ENCODE data around the gene ITPR3.
A peak's percentile ranks its signal among the peaks of the same experiment; 100 is the strongest.
"Not testable (repeated sequence)": the region's sequence is repeated elsewhere in the genome, so short reads cannot be mapped to it uniquely, and the experiment has no call there.

Gene ITPR3

DNA sequence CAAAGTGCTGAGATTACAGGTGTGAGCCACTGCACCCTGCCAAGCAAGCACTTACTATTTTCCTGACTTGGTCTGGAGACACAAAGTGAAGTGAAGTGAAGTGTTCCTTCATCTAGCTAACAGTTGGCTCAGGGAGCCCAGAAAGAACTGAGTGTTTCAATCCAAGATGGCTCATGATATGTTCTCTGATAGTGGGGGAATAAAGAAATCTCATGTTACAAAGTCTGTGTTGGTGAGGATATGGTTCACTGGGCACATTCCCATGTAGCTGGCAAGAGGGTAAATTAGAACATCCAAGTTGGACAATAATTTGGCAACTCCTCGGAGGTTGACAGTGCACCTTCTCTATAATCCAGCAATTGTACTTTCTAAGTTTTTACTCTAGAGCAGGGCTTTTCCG, 5.0 kb upstream of the ITPR3 start:
- DNase-seq = no peak

DNA sequence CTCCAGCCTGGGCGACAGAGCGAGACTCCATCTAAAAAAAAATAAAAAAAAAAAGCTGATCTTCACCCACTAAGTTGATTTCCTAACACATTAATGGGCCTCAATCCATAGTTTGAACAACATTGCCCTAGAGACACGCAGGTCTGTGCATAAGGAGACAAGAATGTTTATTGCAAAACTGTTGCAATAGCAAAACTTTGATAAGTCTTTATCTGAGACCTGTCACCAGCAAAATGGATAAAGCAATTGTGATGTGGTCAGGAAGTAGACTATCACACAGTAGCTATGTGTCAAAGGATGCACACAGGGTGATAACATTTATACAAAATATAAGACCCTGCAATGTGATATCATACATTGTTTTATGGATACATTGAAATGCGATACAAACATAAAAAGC, 4.2 kb upstream of the ITPR3 start:
- DNase-seq = peak in 2 of 5 experiments; percentile 35 to 51

GRCh38 chr6:33619166-33619840, 1.8 kb upstream of the ITPR3 start:
- no peak for DNase-seq

DNA sequence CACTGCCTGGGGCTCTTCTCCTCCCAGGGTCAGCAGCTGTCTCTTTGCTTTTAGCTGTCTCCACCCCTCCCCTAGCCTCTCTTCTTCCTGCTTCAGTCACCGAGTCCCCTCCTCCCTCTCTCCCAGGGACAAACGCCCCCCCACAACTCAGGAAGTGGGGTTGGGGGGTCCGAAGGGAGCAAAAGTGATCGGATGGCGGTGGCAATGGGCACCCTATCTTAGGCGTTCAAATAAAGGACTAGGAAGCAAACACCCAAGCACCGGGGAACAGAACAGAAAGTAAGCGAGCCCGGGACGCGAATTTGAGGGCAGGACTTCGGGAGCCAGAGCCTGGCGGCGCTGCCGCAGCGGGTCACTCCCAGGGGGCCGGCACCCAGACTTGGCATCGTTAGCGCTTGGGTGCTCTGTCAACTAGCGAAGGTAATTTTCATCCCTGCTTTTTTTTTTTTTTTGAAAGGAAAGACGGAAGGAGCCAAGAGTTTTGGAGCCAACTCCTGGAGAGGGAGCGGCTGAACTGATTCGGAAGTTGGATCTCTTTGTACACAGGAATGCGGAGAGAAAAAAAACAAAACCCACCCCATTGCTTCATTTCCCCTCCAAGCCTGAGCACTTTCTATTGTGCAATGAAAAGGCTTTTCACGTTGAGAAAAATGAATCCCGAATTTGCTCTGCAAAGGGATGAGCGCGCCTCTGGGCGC, 815 bp upstream of the ITPR3 start:
- DNase-seq = peak in 3 of 5 experiments; percentile 17 to 47 (median 28)

GRCh38 chr6:33621711-33622388, 728 bp downstream of the ITPR3 start:
- peak in 4 of 5 experiments; percentile 17 to 47 (median 32) for DNase-seq

GRCh38 chr6:33622456-33623431, 1.6 kb downstream of the ITPR3 start:
- DNase-seq = peak in 1 of 5 experiments; percentile 15

GRCh38 chr6:33623895-33624381, 2.8 kb downstream of the ITPR3 start:
- no peak for DNase-seq

DNA sequence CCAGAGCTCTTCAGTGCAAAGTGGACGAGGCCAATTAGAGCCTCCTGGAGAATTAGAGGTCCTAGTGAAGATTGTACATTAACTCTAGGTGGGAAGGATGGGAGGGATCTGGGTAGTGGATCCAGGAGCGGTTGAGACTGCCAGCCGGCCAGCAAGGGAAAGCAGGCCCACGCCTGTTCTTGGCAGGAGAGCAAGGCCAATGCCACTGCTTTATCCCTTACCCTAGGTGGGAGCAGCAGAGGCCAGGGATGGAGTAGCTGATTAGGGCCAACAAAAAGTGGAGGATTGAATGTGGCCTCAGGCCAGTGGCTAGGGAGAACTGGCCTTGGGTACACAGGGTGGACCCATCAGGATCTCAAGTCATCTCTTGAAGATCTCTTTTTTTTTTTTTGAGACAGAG, 3.7 kb downstream of the ITPR3 start:
- DNase-seq = no peak

- no peak for DNase-seq
Measured at GRCh38 chr6:33627876-33628275, 6.8 kb downstream of the ITPR3 start.

- DNase-seq = no peak
Measured at GRCh38 chr6:33628401-33628964, 7.4 kb downstream of the ITPR3 start.

- no peak for DNase-seq
Measured at GRCh38 chr6:33630014-33630413, 8.9 kb downstream of the ITPR3 start.

GRCh38 chr6:33631521-33631920, 10.4 kb downstream of the ITPR3 start:
- DNase-seq = not testable (repeated sequence)

DNA sequence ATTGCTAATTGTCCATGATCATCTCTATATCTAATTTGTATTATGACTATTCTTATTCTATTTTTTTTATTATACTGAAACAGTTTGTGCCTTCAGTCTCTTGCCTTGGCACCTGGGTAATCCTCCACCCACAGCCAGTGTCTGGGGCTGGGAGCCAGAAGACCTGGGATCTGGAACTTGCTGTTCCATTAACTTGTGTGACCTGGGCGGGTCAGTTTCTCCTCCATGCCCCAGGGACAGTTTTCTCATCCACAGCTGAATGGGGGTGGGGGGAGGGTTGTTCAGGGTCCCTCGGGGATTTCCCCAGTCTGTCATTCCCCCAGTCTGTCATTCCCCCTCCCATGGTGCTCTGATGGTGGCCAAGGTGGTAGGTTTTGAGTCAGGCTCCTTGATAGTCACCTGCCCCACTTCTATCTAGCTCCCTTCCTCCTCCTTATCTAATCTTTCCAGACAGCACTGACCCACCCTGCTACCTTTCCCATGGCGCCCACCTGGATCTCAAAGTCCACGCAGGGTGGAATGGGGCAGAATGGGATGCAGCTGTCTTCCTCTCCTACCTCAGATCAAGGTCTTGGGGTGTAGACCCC, 10.9 kb downstream of the ITPR3 start:
- DNase-seq = no peak

GRCh38 chr6:33632558-33633039, 11.5 kb downstream of the ITPR3 start:
- peak in 4 of 5 experiments; percentile 29 to 56 (median 44) for DNase-seq

DNA sequence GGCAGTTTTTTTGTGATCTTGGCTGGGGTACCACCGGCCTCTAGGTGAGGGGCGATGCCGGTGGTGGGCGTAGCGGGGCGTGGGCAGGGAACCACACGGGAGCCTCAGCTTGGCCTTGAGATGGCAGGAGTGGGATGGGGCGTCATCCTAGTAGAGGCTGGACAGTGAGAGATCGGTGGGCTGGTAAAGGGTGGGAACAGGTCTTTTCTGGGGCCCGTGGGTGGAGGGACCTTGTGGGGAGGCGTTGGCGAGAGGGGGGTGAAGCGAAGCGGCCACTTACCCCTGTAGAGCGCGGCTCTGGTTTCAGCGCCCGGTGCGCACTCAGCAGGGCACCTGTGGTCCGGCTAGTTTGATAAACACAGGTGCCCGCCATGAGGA, 12.0 kb downstream of the ITPR3 start:
- DNase-seq = no peak

- peak; percentile 26 to 72 (median 54) for DNase-seq
Measured at GRCh38 chr6:33633462-33634158, 12.5 kb downstream of the ITPR3 start.

- no peak for DNase-seq
Measured at GRCh38 chr6:33634161-33634727, 13.1 kb downstream of the ITPR3 start.

GRCh38 chr6:33634946-33635345, 13.8 kb downstream of the ITPR3 start:
- no peak for DNase-seq

- no peak for DNase-seq
Measured at GRCh38 chr6:33636655-33637054, 15.5 kb downstream of the ITPR3 start.

DNA sequence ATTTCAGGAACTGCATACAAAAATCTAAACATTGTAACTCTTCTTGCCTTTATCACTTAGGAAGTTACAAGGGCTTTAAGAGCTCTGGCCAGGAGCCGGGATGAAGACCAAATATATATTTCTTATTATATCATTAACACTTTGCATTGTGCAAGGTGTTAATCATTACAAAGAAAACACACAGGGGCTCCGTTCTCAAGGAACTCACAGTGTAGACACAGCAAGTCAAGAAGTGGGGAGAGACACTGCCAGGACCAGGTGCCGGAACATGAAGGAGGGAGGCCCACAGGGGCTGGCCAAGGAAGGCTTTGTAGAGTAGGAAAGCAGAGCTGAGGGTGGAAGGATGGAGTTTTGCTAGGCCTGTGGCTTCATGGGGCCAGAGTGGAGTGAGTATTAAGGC, 17.4 kb downstream of the ITPR3 start:
- DNase-seq = no peak
